Measurements from ENCODE around the gene NFYA. TPM values are rescaled to one million over a fixed set of nuclear protein-coding genes. Genes with fewer than 3 reads are reported as not detected.

NFYA gene
- total and polyA plus RNA-seq, 2 experiments from 2014 or later, result 18.7 to 25.2 TPM

- Histone ChIP-seq H2AFZ (no peak overlapping the region), H3K4me1 (ENCODE audit: insufficient read depth) (peaks cover 49% of the 10 kb centered on the region)
These were observed 29.6 kb upstream of the NFYA start for GRCh38 chr6:41043151-41043550.

GRCh38 chr6:41045664-41046063, 27.1 kb upstream of the NFYA start:
- no peak overlapping the region for H2AFZ ChIP-seq
- no peaks in the 10 kb centered on the region for H3K36me3 ChIP-seq (replicated peaks; ENCODE audit: insufficient read depth, low read depth)
- no peaks in the 10 kb centered on the region for H3K9me2 ChIP-seq (replicated peaks; ENCODE audit: insufficient read depth)
- no peak for DNase-seq (ENCODE audit: low spot score)
- H3K79me2 ChIP-seq, result no peaks in the 10 kb centered on the region
- 63% methylated on average over 5 of the region's 5 CpGs for WGBS (ENCODE audit: low lambda C conversion rate, missing lambda C conversion rate)
- TF ChIP-seq EZH2 (IDR thresholded peaks at IDR 0.05; ENCODE audit: borderline replicate concordance), result no peak
- no peak for TF ChIP-seq CTCF (IDR thresholded peaks at IDR 0.05; ENCODE audit: poor library complexity)
- no peak for TF ChIP-seq EZH2phosphoT487 (IDR thresholded peaks at IDR 0.05; ENCODE audit: low read depth, severe bottlenecking, unreplicated experiment)
- H3K4me2 ChIP-seq, result peak overlapping the region; percentile 33
- no peaks in the 10 kb centered on the region for H3K9me3 ChIP-seq (ENCODE audit: low read depth)
- H3K27ac ChIP-seq, result peak overlapping the region; percentile 58
- H3K4me3 ChIP-seq, result no peak overlapping the region
- peaks cover 64% of the 10 kb centered on the region for H3K4me1 ChIP-seq (ENCODE audit: insufficient read depth)
- no peaks in the 10 kb centered on the region for H3K27me3 ChIP-seq
- no peaks in the 10 kb centered on the region for H4K20me1 ChIP-seq (ENCODE audit: insufficient read depth, poor library complexity, severe bottlenecking)

More at GRCh38 chr6:41043151-41043550, 29.6 kb upstream of the NFYA start:
- no peaks in the 10 kb centered on the region for H4K20me1 ChIP-seq (ENCODE audit: insufficient read depth, poor library complexity, severe bottlenecking)
- H3K9me3 ChIP-seq (ENCODE audit: low read depth), result no peaks in the 10 kb centered on the region
- no peaks in the 10 kb centered on the region for H3K9me2 ChIP-seq (replicated peaks; ENCODE audit: insufficient read depth)
- H3K4me2 ChIP-seq, result no peak overlapping the region
- no peak for DNase-seq (ENCODE audit: low spot score)
- no peak for TF ChIP-seq CTCF (IDR thresholded peaks at IDR 0.05; ENCODE audit: poor library complexity)
- TF ChIP-seq EZH2phosphoT487 (IDR thresholded peaks at IDR 0.05; ENCODE audit: low read depth, severe bottlenecking, unreplicated experiment), result no peak
- no peak for TF ChIP-seq EZH2 (IDR thresholded peaks at IDR 0.05; ENCODE audit: borderline replicate concordance)
- H3K4me3 ChIP-seq, result no peak overlapping the region
- 85% methylated on average over 3 of the region's 3 CpGs for WGBS (ENCODE audit: low lambda C conversion rate, missing lambda C conversion rate)
- H3K36me3 ChIP-seq (replicated peaks; ENCODE audit: insufficient read depth, low read depth), result no peaks in the 10 kb centered on the region
- no peaks in the 10 kb centered on the region for H3K27me3 ChIP-seq
- peaks cover under 1% of the 10 kb centered on the region for H3K79me2 ChIP-seq
- H3K27ac ChIP-seq, result no peak overlapping the region

GRCh38 chr6:41046084-41046483, 26.7 kb upstream of the NFYA start:
- peaks cover 64% of the 10 kb centered on the region for H3K4me1 ChIP-seq (ENCODE audit: insufficient read depth)
- no peak overlapping the region for H3K4me3 ChIP-seq
- DNase-seq (ENCODE audit: low spot score), result no peak
- H3K9me2 ChIP-seq (replicated peaks; ENCODE audit: insufficient read depth), result no peaks in the 10 kb centered on the region
- H3K27me3 ChIP-seq, result no peaks in the 10 kb centered on the region
- H3K4me2 ChIP-seq, result peak overlapping the region; percentile 33
- H4K20me1 ChIP-seq (ENCODE audit: insufficient read depth, poor library complexity, severe bottlenecking), result no peaks in the 10 kb centered on the region
- no peaks in the 10 kb centered on the region for H3K36me3 ChIP-seq (replicated peaks; ENCODE audit: insufficient read depth, low read depth)
- peak overlapping the region; percentile 62 for H3K27ac ChIP-seq
- no peak overlapping the region for H2AFZ ChIP-seq
- 71% methylated on average over 1 of the region's 1 CpG for WGBS (ENCODE audit: low lambda C conversion rate, missing lambda C conversion rate)
- H3K9me3 ChIP-seq (ENCODE audit: low read depth), result no peaks in the 10 kb centered on the region
- no peak for TF ChIP-seq EZH2phosphoT487 (IDR thresholded peaks at IDR 0.05; ENCODE audit: low read depth, severe bottlenecking, unreplicated experiment)
- no peak for TF ChIP-seq EZH2 (IDR thresholded peaks at IDR 0.05; ENCODE audit: borderline replicate concordance)
- no peaks in the 10 kb centered on the region for H3K79me2 ChIP-seq

GRCh38 chr6:41047306-41047705, 25.5 kb upstream of the NFYA start:
- H3K27ac ChIP-seq, result peak overlapping the region; percentile 62

More at GRCh38 chr6:41047306-41047705, 25.5 kb upstream of the NFYA start:
- Histone ChIP-seq H3K9me2 (replicated peaks; ENCODE audit: insufficient read depth) (no peaks in the 10 kb centered on the region), H4K20me1 (ENCODE audit: insufficient read depth, poor library complexity, severe bottlenecking) (no peaks in the 10 kb centered on the region), H3K36me3 (replicated peaks; ENCODE audit: insufficient read depth, low read depth) (no peaks in the 10 kb centered on the region), H3K4me1 (ENCODE audit: insufficient read depth) (peaks cover 63% of the 10 kb centered on the region), H2AFZ (no peak overlapping the region), H3K9me3 (ENCODE audit: low read depth) (no peaks in the 10 kb centered on the region), H3K4me2 (no peak overlapping the region), H3K79me2 (no peaks in the 10 kb centered on the region), H3K4me3 (no peak overlapping the region), H3K27me3 (no peaks in the 10 kb centered on the region)
- 69% methylated on average over 2 of the region's 2 CpGs for WGBS (ENCODE audit: low lambda C conversion rate, missing lambda C conversion rate)
- TF ChIP-seq CTCF (IDR thresholded peaks at IDR 0.05; ENCODE audit: poor library complexity) (no peak), EZH2phosphoT487 (IDR thresholded peaks at IDR 0.05; ENCODE audit: low read depth, severe bottlenecking, unreplicated experiment) (no peak), EZH2 (IDR thresholded peaks at IDR 0.05; ENCODE audit: borderline replicate concordance) (no peak)
- DNase-seq (ENCODE audit: low spot score), result no peak

All from hepatocyte (in vitro differentiated cells).